ENCODE results near the gene SPPL2B.

DNA sequence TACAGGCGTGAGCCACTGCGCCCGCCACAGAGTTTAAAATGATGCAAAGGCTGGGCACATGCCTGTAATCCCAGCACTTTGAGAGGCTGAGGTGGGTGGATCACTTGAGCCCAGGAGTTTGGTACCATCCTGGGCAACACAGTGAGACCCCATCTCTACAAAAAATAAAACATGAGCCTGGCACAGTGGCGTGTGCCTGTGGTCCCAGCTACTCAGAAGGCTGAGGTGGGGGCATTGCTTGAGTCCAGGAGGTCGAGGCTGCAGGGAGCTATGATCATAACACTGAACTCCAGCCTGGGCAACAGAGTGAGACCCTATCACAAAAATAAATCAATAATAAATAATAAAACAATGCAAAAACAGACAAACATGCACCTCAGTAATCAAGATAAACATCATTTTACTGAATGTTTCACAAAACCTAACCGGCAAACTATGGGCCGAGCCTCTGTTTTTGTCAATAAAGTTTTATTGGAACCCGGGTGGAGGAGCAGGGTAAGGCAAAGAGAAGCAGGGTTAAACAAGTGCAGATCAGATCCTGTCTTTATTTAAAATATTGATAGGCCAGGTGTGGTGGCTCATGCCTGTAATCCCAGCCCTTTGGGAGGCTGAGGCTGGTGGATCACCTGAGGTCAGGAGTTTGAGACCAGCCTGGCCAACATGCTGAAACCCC lies 44.5 kb upstream of the SPPL2B start:
- TF ChIP-seq, protein P1, sequence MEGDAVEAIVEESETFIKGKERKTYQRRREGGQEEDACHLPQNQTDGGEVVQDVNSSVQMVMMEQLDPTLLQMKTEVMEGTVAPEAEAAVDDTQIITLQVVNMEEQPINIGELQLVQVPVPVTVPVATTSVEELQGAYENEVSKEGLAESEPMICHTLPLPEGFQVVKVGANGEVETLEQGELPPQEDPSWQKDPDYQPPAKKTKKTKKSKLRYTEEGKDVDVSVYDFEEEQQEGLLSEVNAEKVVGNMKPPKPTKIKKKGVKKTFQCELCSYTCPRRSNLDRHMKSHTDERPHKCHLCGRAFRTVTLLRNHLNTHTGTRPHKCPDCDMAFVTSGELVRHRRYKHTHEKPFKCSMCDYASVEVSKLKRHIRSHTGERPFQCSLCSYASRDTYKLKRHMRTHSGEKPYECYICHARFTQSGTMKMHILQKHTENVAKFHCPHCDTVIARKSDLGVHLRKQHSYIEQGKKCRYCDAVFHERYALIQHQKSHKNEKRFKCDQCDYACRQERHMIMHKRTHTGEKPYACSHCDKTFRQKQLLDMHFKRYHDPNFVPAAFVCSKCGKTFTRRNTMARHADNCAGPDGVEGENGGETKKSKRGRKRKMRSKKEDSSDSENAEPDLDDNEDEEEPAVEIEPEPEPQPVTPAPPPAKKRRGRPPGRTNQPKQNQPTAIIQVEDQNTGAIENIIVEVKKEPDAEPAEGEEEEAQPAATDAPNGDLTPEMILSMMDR (conservative IDR thresholded peaks at IDR 0.05; ENCODE audit: low read depth in 2 of 2): no peak
- TF ChIP-seq EZH2 (IDR thresholded peaks at IDR 0.05; ENCODE audit: low read depth, unreplicated experiment) (no peak), POLR2AphosphoS5 (IDR thresholded peaks at IDR 0.05; ENCODE audit: low read depth) (no peak), EZH2phosphoT487 (IDR thresholded peaks at IDR 0.05; ENCODE audit: unreplicated experiment) (no peak), REST (IDR thresholded peaks at IDR 0.05; ENCODE audit: unreplicated experiment) (no peak), STAT1 (IDR thresholded peaks at IDR 0.05; ENCODE audit: unreplicated experiment) (no peak), JUNB (IDR thresholded peaks at IDR 0.05; ENCODE audit: unreplicated experiment) (no peak), CREB1 (CRISPR knock-in tag; IDR thresholded peaks at IDR 0.05; ENCODE audit: low read depth) (no peak), ZNF331 (CRISPR knock-in tag; IDR thresholded peaks at IDR 0.05; ENCODE audit: low read depth) (no peak), ETS1 (IDR thresholded peaks at IDR 0.05) (no peak)
